Measurements from ENCODE around the gene ACSBG1. TPM values are rescaled to one million over a fixed set of nuclear protein-coding genes. Genes with fewer than 3 reads are reported as not detected.

Gene ACSBG1
- total and polyA plus RNA-seq, 12 donors, result 1.9 to 42.3 (median 5.6) TPM

DNA sequence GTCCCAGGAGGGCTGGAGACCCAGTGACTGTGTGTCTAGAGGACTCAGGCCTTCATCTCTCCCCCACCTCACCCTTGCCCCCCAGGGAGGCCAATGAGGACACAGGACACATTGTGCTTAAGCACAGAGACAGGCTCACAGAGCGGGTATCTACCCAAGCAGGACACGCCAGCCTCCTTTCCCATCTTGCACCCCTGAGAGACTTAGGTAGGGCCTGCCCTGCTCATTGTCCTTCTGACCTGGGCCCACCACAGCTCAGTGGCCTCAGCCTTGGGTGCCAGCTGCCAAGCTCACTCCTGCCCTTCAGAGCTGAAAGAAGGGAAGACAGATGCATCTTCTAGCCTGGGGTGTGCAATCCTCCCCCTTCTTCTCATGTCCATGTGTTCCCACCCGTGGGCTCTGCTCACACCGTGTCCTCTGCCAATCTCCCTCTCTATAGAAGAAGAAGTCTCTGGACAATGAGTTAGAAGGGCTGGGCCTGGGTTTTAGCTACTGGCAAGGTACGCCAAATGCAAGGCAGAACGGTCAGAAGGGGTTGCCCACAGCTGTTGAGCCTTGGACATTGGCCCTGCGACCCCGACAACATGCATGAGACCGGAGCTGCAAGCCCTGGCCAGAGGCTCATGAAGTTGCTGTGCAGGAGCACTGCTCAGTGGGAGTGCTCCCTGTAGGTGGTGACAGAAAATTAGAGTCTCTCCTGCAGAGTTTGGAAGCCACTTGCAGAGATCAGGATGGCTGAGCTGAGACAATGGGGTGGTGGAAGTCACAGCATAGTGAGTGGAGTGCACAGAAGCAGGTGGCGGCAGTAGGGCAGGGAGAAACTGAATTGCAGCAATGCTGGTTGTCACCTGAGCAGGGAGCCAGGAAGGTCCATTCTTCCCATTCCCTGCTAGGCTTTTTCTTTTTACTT lies 32.8 kb downstream of the ACSBG1 start:
- peak in 3 of 7 donors; percentile 11 to 30 (median 18) for DNase-seq
- Histone ChIP-seq H3K36me3 (replicated peaks in 1 of 2) (no peaks in the 10 kb centered on the region), H3K27ac (no peak overlapping the region), H3K4me1 (replicated peaks in 1 of 2) (peaks cover 21 to 31% of the 10 kb centered on the region in 2 donors), H3K9me3 (replicated peaks in 1 of 3) (no peaks in the 10 kb centered on the region), H3K27me3 (no peaks in the 10 kb centered on the region), H3K4me3 (no peak overlapping the region)
- WGBS, 4 donors, result 76 to 100% (median 86%) methylated on average over 2 to 10 of the region's 10 CpGs
- TF ChIP-seq, protein P1, sequence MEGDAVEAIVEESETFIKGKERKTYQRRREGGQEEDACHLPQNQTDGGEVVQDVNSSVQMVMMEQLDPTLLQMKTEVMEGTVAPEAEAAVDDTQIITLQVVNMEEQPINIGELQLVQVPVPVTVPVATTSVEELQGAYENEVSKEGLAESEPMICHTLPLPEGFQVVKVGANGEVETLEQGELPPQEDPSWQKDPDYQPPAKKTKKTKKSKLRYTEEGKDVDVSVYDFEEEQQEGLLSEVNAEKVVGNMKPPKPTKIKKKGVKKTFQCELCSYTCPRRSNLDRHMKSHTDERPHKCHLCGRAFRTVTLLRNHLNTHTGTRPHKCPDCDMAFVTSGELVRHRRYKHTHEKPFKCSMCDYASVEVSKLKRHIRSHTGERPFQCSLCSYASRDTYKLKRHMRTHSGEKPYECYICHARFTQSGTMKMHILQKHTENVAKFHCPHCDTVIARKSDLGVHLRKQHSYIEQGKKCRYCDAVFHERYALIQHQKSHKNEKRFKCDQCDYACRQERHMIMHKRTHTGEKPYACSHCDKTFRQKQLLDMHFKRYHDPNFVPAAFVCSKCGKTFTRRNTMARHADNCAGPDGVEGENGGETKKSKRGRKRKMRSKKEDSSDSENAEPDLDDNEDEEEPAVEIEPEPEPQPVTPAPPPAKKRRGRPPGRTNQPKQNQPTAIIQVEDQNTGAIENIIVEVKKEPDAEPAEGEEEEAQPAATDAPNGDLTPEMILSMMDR (IDR thresholded peaks at IDR 0.05), result no peak
- no peak for TF ChIP-seq POLR2A (IDR thresholded peaks at IDR 0.05)
- intact Hi-C loops (cut with DNase I), result no loop called here

DNA sequence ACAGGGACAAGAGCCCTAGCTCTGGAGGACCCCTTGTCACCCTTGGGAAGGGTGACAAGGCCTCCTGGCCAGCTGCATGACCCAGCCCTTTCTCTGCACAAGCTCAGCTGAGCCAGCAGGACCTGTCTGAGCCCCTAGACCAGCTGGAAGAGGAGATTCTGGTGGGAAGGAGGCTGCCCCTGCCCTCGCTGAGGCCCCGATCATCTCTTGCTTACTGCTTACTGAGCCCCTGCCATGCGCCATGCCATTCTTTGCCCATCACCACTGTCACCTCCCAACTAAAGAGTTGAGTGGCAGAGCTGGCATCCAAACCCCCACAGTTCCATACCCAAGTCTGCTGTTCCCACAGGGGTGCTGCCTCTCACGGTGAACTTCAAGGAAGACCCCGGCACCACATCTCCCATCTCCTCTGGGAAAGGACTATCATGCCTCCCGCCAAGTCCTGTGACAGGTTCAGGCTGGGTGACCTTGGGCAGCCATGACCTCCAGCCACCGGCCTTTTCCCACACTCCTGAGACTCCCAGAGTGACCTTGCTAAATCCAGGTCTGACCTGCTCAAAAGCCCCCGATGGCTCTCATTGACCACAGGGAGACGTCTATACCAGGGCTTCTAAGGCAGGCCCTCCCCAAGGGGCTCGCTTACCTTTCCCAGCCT lies 34.0 kb downstream of the ACSBG1 start:
- TF ChIP-seq POLR2A (IDR thresholded peaks at IDR 0.05), result no peak
- TF ChIP-seq, protein P1 (IDR thresholded peaks at IDR 0.05), result no peak
- DNase-seq, result peak in 3 of 7 donors; percentile 13 to 44 (median 18)
- Histone ChIP-seq H3K27ac (no peak overlapping the region), H3K4me3 (no peak overlapping the region), H3K27me3 (no peaks in the 10 kb centered on the region), H3K4me1 (replicated peaks in 1 of 2) (peaks cover 20 to 23% of the 10 kb centered on the region in 2 donors), H3K9me3 (replicated peaks in 1 of 3) (no peaks in the 10 kb centered on the region), H3K36me3 (replicated peaks in 1 of 2) (no peaks in the 10 kb centered on the region)
- WGBS, 4 donors, result 82 to 93% (median 89%) methylated on average over 5 to 10 of the region's 10 CpGs
- intact Hi-C loops (cut with DNase I), result no loop called here

- Histone ChIP-seq H3K27ac (no peak overlapping the region), H3K9me3 (replicated peaks in 1 of 3) (no peaks in the 10 kb centered on the region), H3K4me1 (replicated peaks in 1 of 2) (no peaks in the 10 kb centered on the region), H3K27me3 (no peaks in the 10 kb centered on the region), H3K4me3 (no peak overlapping the region), H3K36me3 (replicated peaks in 1 of 2) (no peaks in the 10 kb centered on the region)
- peak in 3 of 7 donors; percentile 9 to 25 (median 10) for DNase-seq
- TF ChIP-seq, protein P1 (IDR thresholded peaks at IDR 0.05), result no peak
- no peak for TF ChIP-seq POLR2A (IDR thresholded peaks at IDR 0.05)
- 65 to 78% (median 68%) methylated on average over 7 of the region's 7 CpGs for WGBS, 4 donors
- intact Hi-C loops (cut with DNase I), result loop anchor here in 1 of 2 donors (5.0 kb wide), 1 partner anchor 85 kb away; no protein-coding TSS in a partner anchor
Measured at GRCh38 chr15:78197632-78198031, 36.7 kb downstream of the ACSBG1 start.

- Histone ChIP-seq H3K9me3 (replicated peaks in 1 of 3) (no peaks in the 10 kb centered on the region), H3K27me3 (no peaks in the 10 kb centered on the region), H3K4me3 (no peak overlapping the region), H3K4me1 (replicated peaks in 1 of 2) (no peaks in the 10 kb centered on the region), H3K36me3 (replicated peaks in 1 of 2) (no peaks in the 10 kb centered on the region), H3K27ac (no peak overlapping the region)
- peak in 5 of 7 donors; percentile 33 to 69 (median 51) for DNase-seq
- intact Hi-C loops (cut with DNase I), result loop anchor here in 1 of 2 donors (5.0 kb wide), 1 partner anchor 83 kb away; no protein-coding TSS in a partner anchor
- WGBS, 4 donors, result 24 to 35% (median 26%) methylated on average over 5 to 7 of the region's 7 CpGs
- TF ChIP-seq POLR2A (IDR thresholded peaks at IDR 0.05), result no peak
- TF ChIP-seq, protein P1 (IDR thresholded peaks at IDR 0.05), result peak; percentile 49 to 84 (median 78)
Measured at GRCh38 chr15:78195735-78196201, 38.6 kb downstream of the ACSBG1 start.
